HG03460 (cell line): ENCODE data around the gene HIRIP3.

Source experiments
- ATAC-seq: cut with Tn5 transposase; IDR thresholded peaks from one replicate; pipeline ENCODE4 v1.9.1; 2021; ENCODE audit not compliant: unreplicated experiment

Gene HIRIP3

GRCh38 chr16:29984764-29985147, 10.7 kb downstream of the HIRIP3 start:
- no peak for ATAC-seq

- no peak for ATAC-seq
Observed at GRCh38 chr16:29984137-29984763, 11.2 kb downstream of the HIRIP3 start.

- ATAC-seq = no peak
Observed at GRCh38 chr16:29983420-29984136, 11.8 kb downstream of the HIRIP3 start.

- ATAC-seq = no peak
Observed at GRCh38 chr16:29982560-29983419, 12.6 kb downstream of the HIRIP3 start.

- no peak for ATAC-seq
Observed at GRCh38 chr16:29978564-29979270, 16.7 kb downstream of the HIRIP3 start.

GRCh38 chr16:29978081-29978480, 17.3 kb downstream of the HIRIP3 start:
- ATAC-seq = no peak

- ATAC-seq = no peak
Observed at GRCh38 chr16:29977063-29977825, 18.2 kb downstream of the HIRIP3 start.

- no peak for ATAC-seq
Observed at GRCh38 chr16:29975811-29976511, 19.5 kb downstream of the HIRIP3 start.

GRCh38 chr16:29975134-29975538, 20.3 kb downstream of the HIRIP3 start:
- ATAC-seq = no peak

GRCh38 chr16:29974291-29975133, 20.9 kb downstream of the HIRIP3 start:
- ATAC-seq = no peak

GRCh38 chr16:29973384-29974246, 21.8 kb downstream of the HIRIP3 start, which contains the start of gene TAOK2:
Gene TAOK2, plus strand, starts transcription at chr16:29973868. Its CDS starts 3,905 bp downstream, at chr16:29977773.
- peak; percentile 89 for ATAC-seq

GRCh38 chr16:29972992-29973383, 22.4 kb downstream of the HIRIP3 start:
- no peak for ATAC-seq

GRCh38 chr16:29972500-29972899, 22.9 kb downstream of the HIRIP3 start:
- no peak for ATAC-seq

GRCh38 chr16:29971304-29971703, 24.1 kb downstream of the HIRIP3 start:
- no peak for ATAC-seq

GRCh38 chr16:29968205-29968604, 27.2 kb downstream of the HIRIP3 start:
- ATAC-seq = no peak

- ATAC-seq = no peak
Observed at GRCh38 chr16:29963021-29963743, 32.2 kb downstream of the HIRIP3 start.

- ATAC-seq = peak; percentile 5
Observed at GRCh38 chr16:29962344-29962994, 32.9 kb downstream of the HIRIP3 start.
